NCI-H82 treated with DMSO at 0.1 percent for 48 hours (cell line): ENCODE results near the gene NQO2.
A peak's percentile ranks its signal among the peaks of the same experiment; 100 is the strongest.

Source experiments
- DNase-seq: peaks from one replicate; lab custom pipeline; 2025; ENCODE audit not compliant: unreplicated experiment; lab: John Stamatoyannopoulos, UW

Gene NQO2, protein sequence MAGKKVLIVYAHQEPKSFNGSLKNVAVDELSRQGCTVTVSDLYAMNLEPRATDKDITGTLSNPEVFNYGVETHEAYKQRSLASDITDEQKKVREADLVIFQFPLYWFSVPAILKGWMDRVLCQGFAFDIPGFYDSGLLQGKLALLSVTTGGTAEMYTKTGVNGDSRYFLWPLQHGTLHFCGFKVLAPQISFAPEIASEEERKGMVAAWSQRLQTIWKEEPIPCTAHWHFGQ

DNA sequence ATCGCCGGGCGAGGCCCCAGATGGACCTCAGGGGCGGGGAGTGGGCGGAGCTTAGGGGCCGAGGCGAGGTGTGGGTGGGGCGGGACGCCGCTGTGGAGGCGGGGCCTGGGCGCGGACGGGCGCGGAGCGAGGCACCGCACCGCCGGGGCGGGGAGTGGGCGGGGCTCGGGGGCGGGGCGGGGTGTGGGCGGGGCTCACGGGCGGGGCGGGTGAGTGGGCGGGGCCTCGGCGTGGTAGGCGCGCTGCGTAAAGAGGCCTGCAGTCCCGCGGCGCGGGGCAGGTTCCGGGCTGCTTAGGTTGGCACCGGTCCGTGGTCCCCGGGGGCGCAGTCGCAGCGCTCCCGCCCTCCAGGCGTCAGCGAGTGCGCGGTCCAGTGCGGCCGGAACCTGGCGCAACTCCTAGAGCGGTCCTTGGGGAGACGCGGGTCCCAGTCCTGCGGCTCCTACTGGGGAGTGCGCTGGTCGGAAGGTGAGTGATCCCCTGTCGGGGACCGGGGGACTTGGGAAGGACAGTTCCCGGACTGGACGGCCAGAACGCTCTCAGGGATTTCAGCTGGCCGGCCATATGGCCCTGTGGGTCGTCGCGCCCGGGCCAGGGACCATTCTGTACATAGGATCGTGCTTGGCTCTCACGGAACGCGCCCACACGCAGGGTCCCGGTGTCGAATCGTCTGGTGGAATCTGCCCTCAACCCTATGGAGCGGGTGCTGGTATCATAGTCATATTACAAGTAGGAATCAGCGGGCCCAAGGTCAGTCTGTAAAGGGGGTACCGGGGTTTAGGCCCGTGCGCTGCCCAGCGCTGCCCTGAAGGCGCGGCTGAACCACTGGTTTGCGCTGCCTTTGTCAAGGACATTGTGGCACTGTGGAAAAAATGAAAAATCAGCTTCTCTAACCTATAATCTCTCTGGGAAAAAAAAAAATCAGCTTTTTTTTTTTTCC lies at the start of gene NQO2:
TSS of gene NQO2 (plus strand) at position 277 of the 940 bp plus-strand sequence. CDS start 6,659 bp downstream, outside the sequence.
- peak; percentile 76 for DNase-seq

DNA sequence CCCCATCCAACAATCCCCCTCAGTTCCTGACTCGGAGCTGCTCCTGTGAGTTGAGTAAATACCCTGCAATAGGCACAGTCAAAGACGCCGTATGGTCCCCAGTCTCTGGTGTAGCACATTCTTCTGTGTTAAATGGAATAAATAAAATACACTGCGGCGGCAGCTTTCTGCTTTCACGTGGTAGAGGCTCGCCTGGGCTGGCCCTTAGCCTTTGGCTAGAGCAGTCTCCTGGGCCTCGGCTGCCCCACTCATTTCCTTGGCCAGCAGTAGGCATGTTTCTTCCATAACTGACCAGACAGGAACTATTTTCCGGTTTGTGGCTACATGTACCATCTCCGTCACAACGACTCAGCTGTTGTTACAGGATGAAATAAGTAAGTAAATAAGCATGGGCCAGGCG lies 49.0 kb upstream of the NQO2 start:
- no peak for DNase-seq

- no peak for DNase-seq
Measured at GRCh38 chr6:2951728-2952127, 48.0 kb upstream of the NQO2 start.

DNA sequence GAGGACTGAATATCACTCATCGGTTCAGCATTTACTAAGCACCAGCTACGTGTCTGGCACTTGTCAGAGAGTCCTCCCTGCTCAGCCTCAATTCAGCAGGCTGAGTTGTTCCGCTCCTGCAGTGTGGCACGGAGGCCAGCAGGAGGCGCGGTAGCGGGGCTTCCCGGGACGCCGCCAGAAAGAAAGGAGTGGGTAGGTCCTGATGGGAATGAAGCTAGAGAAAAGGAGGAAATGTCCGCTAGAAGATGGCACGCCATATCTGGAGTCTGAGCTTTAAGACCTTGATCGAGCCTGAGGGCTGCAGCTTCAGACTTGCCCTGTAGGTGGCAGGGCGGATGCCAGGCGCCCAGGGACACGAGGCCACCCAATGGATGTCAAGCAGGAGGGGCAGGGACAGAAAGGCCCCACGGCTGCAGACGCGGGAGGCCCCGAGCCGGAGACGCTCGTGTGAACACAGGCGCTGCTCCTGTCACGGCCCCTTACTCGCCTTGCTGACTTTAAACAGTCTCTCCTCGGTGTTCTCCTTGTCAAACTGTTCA lies 47.1 kb upstream of the NQO2 start:
- peak; percentile 70 for DNase-seq

DNA sequence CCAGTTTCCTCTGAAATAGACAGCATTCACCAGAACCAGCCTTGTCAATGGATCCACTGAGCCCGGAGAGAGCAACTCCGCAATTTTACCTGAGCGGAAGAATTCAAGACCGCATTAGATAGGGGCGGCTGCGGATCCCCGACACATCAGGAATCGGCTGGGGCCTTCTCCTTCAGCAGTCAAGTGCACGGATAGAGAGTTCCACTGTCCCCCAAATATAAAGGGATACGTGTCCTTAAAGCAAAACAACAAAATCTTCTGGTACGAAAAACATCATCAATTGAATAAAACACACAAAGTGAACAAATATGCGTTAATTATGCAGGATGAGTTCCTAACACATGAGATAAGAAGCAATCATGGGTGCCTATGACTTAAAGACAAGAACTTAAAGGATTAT lies 46.6 kb upstream of the NQO2 start:
- no peak for DNase-seq

GRCh38 chr6:2956930-2957685 lies 42.6 kb upstream of the NQO2 start:
- DNase-seq: peak; percentile 44

DNA sequence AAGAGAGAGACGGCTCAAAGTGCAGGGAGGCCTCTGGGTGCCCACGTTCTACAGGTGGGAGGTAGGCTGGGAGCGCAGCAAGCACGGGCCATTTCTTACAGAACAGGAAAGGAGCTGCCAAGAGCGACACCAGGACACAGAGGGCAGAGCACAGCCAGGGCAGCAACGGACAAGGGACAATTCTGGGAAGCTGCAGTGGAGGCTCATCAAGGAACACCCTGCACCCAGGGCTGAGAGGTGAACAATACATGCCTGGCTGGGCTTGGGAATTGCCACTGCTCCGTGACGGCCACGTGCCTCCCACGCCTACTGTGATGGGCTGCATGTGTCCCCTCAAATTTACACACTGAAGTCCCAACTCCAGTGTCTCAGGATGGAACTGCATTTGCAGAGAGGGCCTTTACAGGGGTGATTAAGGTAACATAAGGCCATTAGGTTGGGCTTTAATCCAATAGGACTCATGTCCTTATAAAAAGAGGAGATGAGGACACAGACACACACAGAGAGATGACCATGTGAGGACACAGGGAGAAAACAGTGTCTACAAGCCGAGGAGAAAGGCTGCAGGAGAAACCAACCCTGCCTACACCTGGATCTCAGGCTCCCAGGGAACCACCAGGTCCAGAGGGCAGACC lies 41.9 kb upstream of the NQO2 start:
- DNase-seq: peak; percentile 54

GRCh38 chr6:2958331-2958711 lies 41.4 kb upstream of the NQO2 start:
- DNase-seq: no peak

- no peak for DNase-seq
Measured at GRCh38 chr6:2958776-2959175, 40.9 kb upstream of the NQO2 start.

GRCh38 chr6:2959909-2960719 lies 39.6 kb upstream of the NQO2 start:
- DNase-seq: no peak

- no peak for DNase-seq
Measured at GRCh38 chr6:2960935-2961334, 38.8 kb upstream of the NQO2 start.

DNA sequence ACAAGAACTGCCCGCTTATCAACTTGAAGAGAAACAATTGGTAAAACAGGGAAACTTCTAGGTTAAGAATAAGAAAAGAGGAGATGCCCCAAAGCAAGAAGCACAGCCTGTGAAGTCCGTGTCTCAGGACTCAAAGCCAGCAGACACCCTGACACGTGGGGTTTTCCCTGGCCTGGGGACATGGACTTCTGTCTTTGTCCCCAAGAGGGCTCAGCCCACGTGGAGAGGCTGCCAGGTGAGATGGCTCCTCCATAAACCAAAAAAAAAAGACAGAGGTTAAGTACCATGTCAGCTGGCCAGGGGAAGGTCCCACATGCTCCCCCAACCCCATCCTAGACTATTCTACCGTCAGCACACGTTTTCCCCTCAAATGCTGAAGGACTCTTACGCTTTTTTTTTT lies 38.2 kb upstream of the NQO2 start:
- no peak for DNase-seq

DNA sequence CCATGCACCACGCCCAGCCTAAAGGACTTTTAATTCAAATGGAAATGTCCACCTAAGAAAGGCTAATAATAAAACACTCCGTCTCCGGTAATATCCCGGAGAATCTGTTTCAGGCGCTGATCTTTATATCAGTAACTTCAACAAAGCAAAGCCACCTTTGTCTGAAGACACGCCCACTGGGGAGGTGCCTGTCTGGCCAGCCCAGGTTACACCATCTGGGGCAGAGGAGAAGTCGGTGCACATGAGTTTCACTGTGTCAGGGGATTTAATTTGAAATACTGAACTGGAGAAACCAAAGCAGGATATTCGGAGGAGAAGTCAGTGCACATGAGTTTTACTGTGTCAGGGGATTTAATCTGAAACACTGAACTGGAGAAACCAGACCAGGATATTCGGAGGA lies 37.7 kb upstream of the NQO2 start:
- no peak for DNase-seq

DNA sequence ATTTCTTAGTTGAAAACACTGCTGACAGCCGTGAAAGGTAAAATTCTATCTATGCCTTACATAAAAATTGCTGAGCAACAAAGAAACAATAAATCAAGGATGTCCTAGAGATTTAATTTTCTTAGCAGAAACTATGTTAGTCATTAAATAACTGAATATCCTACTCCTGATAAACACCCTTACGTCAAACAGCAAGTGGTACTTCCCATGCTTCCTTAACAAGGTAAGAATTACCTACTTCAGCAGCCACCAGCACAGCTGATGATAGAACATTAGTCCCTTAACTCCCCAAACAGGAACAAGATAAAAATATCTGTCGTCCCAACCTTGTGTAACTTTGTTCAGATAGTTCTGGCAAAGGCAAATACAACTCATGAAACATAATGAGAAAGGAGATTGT lies 37.1 kb upstream of the NQO2 start:
- DNase-seq: no peak

DNA sequence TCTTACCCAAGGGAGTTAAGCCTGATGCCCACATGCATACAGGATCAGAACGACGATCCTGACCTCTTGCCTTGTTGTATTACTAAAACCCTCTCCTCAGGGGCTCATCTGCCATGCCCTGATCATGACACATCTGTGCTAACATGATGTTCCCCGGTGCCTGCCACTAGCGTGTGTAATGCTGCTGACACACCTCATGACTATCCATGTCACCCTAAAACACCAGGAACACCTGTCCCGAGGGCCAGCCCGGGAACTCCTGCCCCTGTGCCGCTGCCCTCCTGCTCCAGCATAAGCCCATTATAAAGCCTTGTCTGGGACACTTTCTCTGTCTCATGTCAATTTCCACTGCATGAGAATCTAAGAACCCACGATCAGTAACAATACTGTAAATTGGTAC lies 35.9 kb upstream of the NQO2 start:
- DNase-seq: no peak

- no peak for DNase-seq
Measured at GRCh38 chr6:2964793-2965505, 34.7 kb upstream of the NQO2 start.

- no peak for DNase-seq
Measured at GRCh38 chr6:2966347-2966746, 33.3 kb upstream of the NQO2 start.

DNA sequence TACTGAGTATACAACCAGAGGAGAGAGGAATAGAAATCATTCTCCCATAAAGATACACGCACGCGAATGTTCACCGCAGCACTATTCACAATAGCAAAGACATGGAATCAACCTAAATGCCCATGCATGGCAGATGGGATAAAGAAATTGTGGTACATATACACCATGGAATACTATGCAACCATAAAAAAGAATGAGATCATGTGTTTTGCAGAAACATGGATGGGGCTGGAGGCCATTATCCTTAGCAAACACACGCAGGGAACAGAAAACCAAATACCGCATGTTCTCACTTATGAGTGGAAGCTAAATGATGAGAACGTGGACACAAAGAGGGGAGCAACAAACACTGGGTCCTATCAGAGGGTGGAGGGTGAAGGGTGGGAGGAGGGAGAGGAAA lies 31.8 kb upstream of the NQO2 start:
- no peak for DNase-seq

GRCh38 chr6:2968600-2969135 lies 31.0 kb upstream of the NQO2 start:
- DNase-seq: no peak
